Measurements from ENCODE around the gene SH3BP5L.

SH3BP5L gene

DNA sequence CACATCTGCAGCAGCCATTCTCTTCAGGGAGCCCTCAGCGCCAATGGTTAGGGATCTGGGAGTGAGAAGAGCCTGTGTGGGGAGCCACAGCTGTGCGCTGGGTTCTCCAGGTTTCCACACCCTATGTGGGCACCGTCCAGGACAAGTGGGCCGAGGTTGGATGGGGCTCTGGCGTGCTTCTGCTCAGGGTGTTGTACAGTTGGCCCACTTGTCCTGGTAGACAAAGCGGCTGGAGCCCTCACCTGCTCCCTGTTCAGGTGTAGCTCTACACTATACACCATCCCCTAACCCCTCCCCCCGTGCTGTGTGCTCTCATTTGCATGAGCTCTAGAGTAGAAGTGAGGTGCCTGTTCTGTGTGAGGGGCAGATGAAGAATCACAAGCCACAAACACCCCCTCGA is 12.2 kb downstream of the SH3BP5L start:
- H4K8ac ChIP-seq (ENCODE audit: low read depth, low read length), result no peak overlapping the region
- H3K79me1 ChIP-seq (ENCODE audit: low read length), result peaks cover 3% of the 10 kb centered on the region
- H3K27ac ChIP-seq (ENCODE audit: low read depth, low read length), result no peak overlapping the region
- no peak overlapping the region for H3K4me3 ChIP-seq (ENCODE audit: low read length)
- DNase-seq, result no peak
- no peaks in the 10 kb centered on the region for H3K27me3 ChIP-seq (ENCODE audit: insufficient read depth, low read length, poor library complexity)
- no CpG with 5 or more reads among the region's 8 CpGs for WGBS (ENCODE audit: extremely low coverage, insufficient coverage, low lambda C conversion rate)
- no peak overlapping the region for H2BK5ac ChIP-seq (ENCODE audit: low read length)
- no peak overlapping the region for H3K4ac ChIP-seq (ENCODE audit: low read depth, low read length)
- H2BK15ac ChIP-seq (replicated peaks; ENCODE audit: low read depth), result no peak overlapping the region
- H3K79me2 ChIP-seq (ENCODE audit: control insufficient read depth, insufficient read depth, low read length), result no peaks in the 10 kb centered on the region
- no peak overlapping the region for H3K56ac ChIP-seq (ENCODE audit: low read length)
- H2AK5ac ChIP-seq (ENCODE audit: low read length), result no peak overlapping the region
- H3K36me3 ChIP-seq (ENCODE audit: control insufficient read depth, insufficient read depth, low read length), result peaks cover 11% of the 10 kb centered on the region
- no peak overlapping the region for H3K23ac ChIP-seq (ENCODE audit: low read length)
- no peak overlapping the region for H4K5ac ChIP-seq (ENCODE audit: low read length)
- no peak overlapping the region for H3K4me2 ChIP-seq (ENCODE audit: low read length)
- H3K4me1 ChIP-seq (ENCODE audit: control insufficient read depth, low read depth, low read length), result no peaks in the 10 kb centered on the region
- no peak overlapping the region for H2BK120ac ChIP-seq (ENCODE audit: low read depth, low read length)
- H3K9ac ChIP-seq (ENCODE audit: low read length), result no peak overlapping the region
- H3K18ac ChIP-seq (ENCODE audit: low read length), result no peak overlapping the region

DNA sequence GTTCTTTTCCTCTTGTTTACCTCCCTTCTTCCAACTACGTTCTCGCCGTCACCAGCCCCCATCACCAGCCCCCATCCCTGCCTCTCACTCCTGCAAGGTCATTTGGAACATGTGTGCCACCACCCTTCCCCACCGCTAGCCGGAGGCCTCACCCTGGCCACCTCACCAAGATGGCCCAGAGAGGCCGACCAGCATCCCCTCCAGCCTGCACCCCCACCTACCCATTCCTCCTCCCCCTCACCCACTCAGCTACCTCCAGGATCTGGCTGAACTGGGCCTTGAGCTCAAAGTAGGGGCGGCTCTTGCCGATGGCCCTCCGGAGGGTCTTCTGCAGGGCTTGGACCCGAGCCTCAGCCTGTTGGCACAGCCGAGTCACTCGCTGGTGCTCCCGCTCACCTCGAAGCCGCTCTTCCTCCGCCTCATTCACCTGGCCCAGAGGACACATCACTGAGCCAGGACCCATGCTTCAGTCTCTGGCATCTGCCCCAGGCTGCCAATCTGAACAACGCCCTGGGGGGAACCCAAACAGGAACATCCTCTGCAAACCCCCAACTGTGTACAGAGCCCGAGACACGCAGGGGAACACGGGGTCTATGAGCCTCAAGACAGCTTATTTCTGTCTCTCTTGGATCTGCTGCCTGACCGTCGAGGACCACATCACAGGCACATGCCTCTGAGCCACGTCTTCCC is 12.8 kb downstream of the SH3BP5L start:
- Histone ChIP-seq H4K8ac (ENCODE audit: low read depth, low read length) (no peak overlapping the region), H3K79me1 (ENCODE audit: low read length) (no peaks in the 10 kb centered on the region), H3K27me3 (ENCODE audit: insufficient read depth, low read length, poor library complexity) (no peaks in the 10 kb centered on the region), H3K56ac (ENCODE audit: low read length) (no peak overlapping the region), H3K18ac (ENCODE audit: low read length) (no peak overlapping the region), H3K4ac (ENCODE audit: low read depth, low read length) (no peak overlapping the region), H3K36me3 (ENCODE audit: control insufficient read depth, insufficient read depth, low read length) (peaks cover 11% of the 10 kb centered on the region), H3K9ac (ENCODE audit: low read length) (no peak overlapping the region), H3K79me2 (ENCODE audit: control insufficient read depth, insufficient read depth, low read length) (no peaks in the 10 kb centered on the region), H3K27ac (ENCODE audit: low read depth, low read length) (no peak overlapping the region), H2BK15ac (replicated peaks; ENCODE audit: low read depth) (no peak overlapping the region), H3K23ac (ENCODE audit: low read length) (no peak overlapping the region), H3K4me1 (ENCODE audit: control insufficient read depth, low read depth, low read length) (no peaks in the 10 kb centered on the region), H2BK120ac (ENCODE audit: low read depth, low read length) (no peak overlapping the region), H4K5ac (ENCODE audit: low read length) (no peak overlapping the region), H3K4me3 (ENCODE audit: low read length) (no peak overlapping the region), H3K4me2 (ENCODE audit: low read length) (no peak overlapping the region), H2AK5ac (ENCODE audit: low read length) (no peak overlapping the region), H2BK5ac (ENCODE audit: low read length) (no peak overlapping the region)
- WGBS (ENCODE audit: extremely low coverage, insufficient coverage, low lambda C conversion rate), result no CpG with 5 or more reads among the region's 23 CpGs
- DNase-seq, result no peak

DNA sequence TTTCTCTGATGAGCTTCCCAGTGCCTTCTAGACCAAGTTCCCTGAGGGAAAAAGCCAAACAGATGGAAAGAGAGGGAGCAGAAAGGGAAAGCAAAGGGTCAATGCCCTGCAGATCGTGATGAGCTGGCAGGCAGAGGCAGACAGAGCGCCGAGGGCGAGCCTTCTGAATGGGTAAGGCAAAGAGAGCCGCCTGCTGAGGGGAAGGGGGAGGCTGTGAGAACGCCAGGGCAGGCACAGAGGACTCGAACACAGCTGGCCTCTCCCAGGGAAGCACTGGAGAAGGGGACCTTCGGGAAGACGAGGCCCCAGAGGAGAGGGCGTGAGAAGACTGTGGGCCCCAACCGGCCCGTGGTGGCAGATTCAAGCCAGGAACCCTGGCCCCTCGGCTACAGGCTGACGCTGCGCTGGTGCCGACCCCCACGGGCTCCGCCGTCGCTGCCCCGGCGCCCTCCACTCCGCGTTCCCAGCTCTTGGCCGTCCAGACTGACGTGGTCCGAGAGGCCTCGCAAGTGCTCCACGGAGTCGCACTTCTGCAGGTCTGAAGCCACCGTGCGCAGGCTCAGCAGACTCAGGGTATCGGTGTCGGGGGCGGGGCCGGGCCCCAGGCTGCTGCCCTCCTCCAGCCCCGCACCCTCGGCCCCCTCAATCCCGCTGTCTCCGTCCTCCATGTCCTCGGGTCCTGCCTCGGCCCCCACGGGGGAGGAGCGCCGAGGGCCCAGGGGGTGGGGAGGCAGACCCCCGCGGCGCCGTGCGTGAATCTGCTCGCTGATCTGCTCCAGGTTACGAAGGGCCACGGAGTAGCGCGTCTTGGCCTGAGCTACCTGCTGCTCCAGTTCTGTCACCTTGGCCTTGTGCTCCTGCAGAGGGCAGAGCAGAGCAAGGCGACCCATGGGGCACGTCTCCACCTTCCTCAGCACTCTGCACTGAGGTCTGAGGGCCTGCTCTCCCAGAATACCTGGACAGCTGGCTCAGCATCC is 13.9 kb downstream of the SH3BP5L start:
- Histone ChIP-seq H3K4me2 (ENCODE audit: low read length) (no peak overlapping the region), H2BK15ac (replicated peaks; ENCODE audit: low read depth) (no peak overlapping the region), H3K4me1 (ENCODE audit: control insufficient read depth, low read depth, low read length) (no peaks in the 10 kb centered on the region), H4K8ac (ENCODE audit: low read depth, low read length) (no peak overlapping the region), H3K79me2 (ENCODE audit: control insufficient read depth, insufficient read depth, low read length) (no peaks in the 10 kb centered on the region), H3K23ac (ENCODE audit: low read length) (no peak overlapping the region), H3K27ac (ENCODE audit: low read depth, low read length) (no peak overlapping the region), H3K56ac (ENCODE audit: low read length) (no peak overlapping the region), H3K27me3 (ENCODE audit: insufficient read depth, low read length, poor library complexity) (no peaks in the 10 kb centered on the region), H4K5ac (ENCODE audit: low read length) (no peak overlapping the region), H2AK5ac (ENCODE audit: low read length) (no peak overlapping the region), H3K18ac (ENCODE audit: low read length) (no peak overlapping the region), H2BK120ac (ENCODE audit: low read depth, low read length) (no peak overlapping the region), H3K4ac (ENCODE audit: low read depth, low read length) (no peak overlapping the region), H3K79me1 (ENCODE audit: low read length) (no peaks in the 10 kb centered on the region), H3K36me3 (ENCODE audit: control insufficient read depth, insufficient read depth, low read length) (peaks cover 11% of the 10 kb centered on the region), H3K4me3 (ENCODE audit: low read length) (no peak overlapping the region), H3K9ac (ENCODE audit: low read length) (no peak overlapping the region), H2BK5ac (ENCODE audit: low read length) (no peak overlapping the region)
- WGBS (ENCODE audit: extremely low coverage, insufficient coverage, low lambda C conversion rate), result no CpG with 5 or more reads among the region's 57 CpGs
- DNase-seq, result peak; percentile 50

DNA sequence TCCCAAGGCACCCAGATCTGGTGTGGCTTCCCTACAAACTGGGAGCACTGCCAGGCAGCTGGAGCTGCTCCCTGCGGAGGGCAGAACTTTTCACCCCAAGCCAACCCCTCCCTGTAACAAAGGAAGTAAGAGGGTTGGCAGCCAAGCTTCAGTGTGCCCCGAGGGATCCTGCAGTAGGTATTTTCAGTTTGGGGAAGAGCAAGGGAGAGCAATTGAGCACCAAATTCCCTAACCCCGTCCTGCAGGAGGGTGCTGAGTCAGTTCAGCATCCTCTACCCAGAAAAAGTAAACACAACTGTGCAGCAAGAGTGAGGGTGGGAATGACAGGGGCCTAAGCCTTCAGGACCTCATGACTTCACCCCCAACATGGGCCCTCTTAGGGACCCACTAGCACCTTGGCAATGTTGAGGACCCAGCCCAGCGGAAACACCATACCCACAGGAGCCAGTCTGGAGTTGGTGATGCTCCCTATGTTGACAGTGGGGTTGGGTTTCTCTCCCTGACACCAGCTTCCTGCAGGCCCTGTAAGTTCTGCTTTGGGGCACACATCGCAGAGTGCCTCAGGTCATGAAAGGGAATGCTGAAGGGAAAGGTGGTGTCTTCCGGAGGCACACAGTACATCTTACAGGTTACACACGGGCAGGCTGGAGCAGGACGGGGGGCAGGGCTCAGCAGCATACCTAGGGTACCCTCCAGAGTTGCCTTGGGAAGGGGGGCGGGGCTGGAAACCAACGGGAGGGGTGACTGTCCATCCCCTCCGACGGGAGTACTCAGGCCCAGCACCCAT is 14.8 kb downstream of the SH3BP5L start:
- Histone ChIP-seq H3K27me3 (ENCODE audit: insufficient read depth, low read length, poor library complexity) (no peaks in the 10 kb centered on the region), H3K56ac (ENCODE audit: low read length) (no peak overlapping the region), H3K4me1 (ENCODE audit: control insufficient read depth, low read depth, low read length) (no peaks in the 10 kb centered on the region), H2AK5ac (ENCODE audit: low read length) (no peak overlapping the region), H3K4ac (ENCODE audit: low read depth, low read length) (no peak overlapping the region), H3K4me3 (ENCODE audit: low read length) (no peak overlapping the region), H3K36me3 (ENCODE audit: control insufficient read depth, insufficient read depth, low read length) (peaks cover 11% of the 10 kb centered on the region), H3K18ac (ENCODE audit: low read length) (no peak overlapping the region), H3K9ac (ENCODE audit: low read length) (no peak overlapping the region), H4K5ac (ENCODE audit: low read length) (no peak overlapping the region), H3K27ac (ENCODE audit: low read depth, low read length) (no peak overlapping the region), H3K79me1 (ENCODE audit: low read length) (no peaks in the 10 kb centered on the region), H3K79me2 (ENCODE audit: control insufficient read depth, insufficient read depth, low read length) (no peaks in the 10 kb centered on the region), H3K4me2 (ENCODE audit: low read length) (no peak overlapping the region), H2BK5ac (ENCODE audit: low read length) (no peak overlapping the region), H2BK15ac (replicated peaks; ENCODE audit: low read depth) (no peak overlapping the region), H2BK120ac (ENCODE audit: low read depth, low read length) (no peak overlapping the region), H4K8ac (ENCODE audit: low read depth, low read length) (no peak overlapping the region), H3K23ac (ENCODE audit: low read length) (no peak overlapping the region)
- WGBS (ENCODE audit: extremely low coverage, insufficient coverage, low lambda C conversion rate), result no CpG with 5 or more reads among the region's 12 CpGs
- DNase-seq, result no peak

DNA sequence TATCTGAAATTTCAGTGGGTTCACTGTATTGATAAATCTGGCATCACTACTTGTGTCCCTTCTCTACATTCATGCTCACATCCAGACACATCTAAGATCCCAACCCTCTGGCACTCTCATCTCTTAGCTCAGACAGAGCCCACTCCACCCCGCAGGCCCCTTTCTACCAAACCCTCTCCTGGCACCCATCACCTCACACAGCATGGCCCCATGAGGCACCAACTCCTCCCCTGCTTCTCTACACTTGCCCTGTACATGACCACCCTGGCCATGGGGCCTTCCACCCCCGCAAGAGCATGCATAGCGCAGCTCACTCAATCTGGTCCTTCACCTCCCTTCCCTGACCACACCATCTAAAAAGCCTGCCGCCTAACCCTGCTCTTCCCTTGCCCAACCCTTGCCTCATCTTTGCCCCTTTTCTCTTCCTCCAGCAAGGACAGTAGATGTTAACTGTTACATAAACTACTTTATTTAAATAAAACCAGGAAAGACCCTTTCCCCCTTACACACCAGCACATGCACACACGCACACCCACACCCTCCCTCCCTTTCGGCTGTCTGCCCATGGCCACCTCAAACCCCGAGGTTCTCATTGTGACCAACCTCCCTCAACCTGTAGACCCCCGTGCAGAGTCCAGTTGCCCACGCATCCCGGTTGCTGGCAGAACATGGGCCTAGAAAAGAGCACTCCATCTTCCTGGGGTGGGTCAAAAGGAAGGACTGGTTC is 15.6 kb downstream of the SH3BP5L start:
- no peak overlapping the region for H3K27ac ChIP-seq (ENCODE audit: low read depth, low read length)
- H3K79me2 ChIP-seq (ENCODE audit: control insufficient read depth, insufficient read depth, low read length), result no peaks in the 10 kb centered on the region
- no peak overlapping the region for H3K18ac ChIP-seq (ENCODE audit: low read length)
- H3K79me1 ChIP-seq (ENCODE audit: low read length), result no peaks in the 10 kb centered on the region
- H3K23ac ChIP-seq (ENCODE audit: low read length), result no peak overlapping the region
- H3K4ac ChIP-seq (ENCODE audit: low read depth, low read length), result no peak overlapping the region
- no peak overlapping the region for H3K9ac ChIP-seq (ENCODE audit: low read length)
- H2BK5ac ChIP-seq (ENCODE audit: low read length), result no peak overlapping the region
- peaks cover 9% of the 10 kb centered on the region for H3K36me3 ChIP-seq (ENCODE audit: control insufficient read depth, insufficient read depth, low read length)
- no peak overlapping the region for H2AK5ac ChIP-seq (ENCODE audit: low read length)
- WGBS (ENCODE audit: extremely low coverage, insufficient coverage, low lambda C conversion rate), result no CpG with 5 or more reads among the region's 10 CpGs
- H4K8ac ChIP-seq (ENCODE audit: low read depth, low read length), result no peak overlapping the region
- H3K4me2 ChIP-seq (ENCODE audit: low read length), result no peak overlapping the region
- H4K5ac ChIP-seq (ENCODE audit: low read length), result no peak overlapping the region
- H3K4me1 ChIP-seq (ENCODE audit: control insufficient read depth, low read depth, low read length), result no peaks in the 10 kb centered on the region
- H3K4me3 ChIP-seq (ENCODE audit: low read length), result no peak overlapping the region
- no peak overlapping the region for H2BK120ac ChIP-seq (ENCODE audit: low read depth, low read length)
- no peak overlapping the region for H3K56ac ChIP-seq (ENCODE audit: low read length)
- no peaks in the 10 kb centered on the region for H3K27me3 ChIP-seq (ENCODE audit: insufficient read depth, low read length, poor library complexity)
- no peak overlapping the region for H2BK15ac ChIP-seq (replicated peaks; ENCODE audit: low read depth)
- DNase-seq, result no peak

Data from mesendoderm (in vitro differentiated cells).